GM18498 (cell line): ENCODE data around the gene DSTYK.
A peak's percentile ranks its signal among the peaks of the same experiment; 100 is the strongest.

ENCODE experiments used
- ATAC-seq: cut with Tn5 transposase; IDR thresholded peaks from one replicate; pipeline ENCODE4 v1.9.1; 2021; ENCODE audit warnings: mild to moderate bottlenecking, moderate library complexity; ENCODE audit not compliant: unreplicated experiment

Gene DSTYK

DNA sequence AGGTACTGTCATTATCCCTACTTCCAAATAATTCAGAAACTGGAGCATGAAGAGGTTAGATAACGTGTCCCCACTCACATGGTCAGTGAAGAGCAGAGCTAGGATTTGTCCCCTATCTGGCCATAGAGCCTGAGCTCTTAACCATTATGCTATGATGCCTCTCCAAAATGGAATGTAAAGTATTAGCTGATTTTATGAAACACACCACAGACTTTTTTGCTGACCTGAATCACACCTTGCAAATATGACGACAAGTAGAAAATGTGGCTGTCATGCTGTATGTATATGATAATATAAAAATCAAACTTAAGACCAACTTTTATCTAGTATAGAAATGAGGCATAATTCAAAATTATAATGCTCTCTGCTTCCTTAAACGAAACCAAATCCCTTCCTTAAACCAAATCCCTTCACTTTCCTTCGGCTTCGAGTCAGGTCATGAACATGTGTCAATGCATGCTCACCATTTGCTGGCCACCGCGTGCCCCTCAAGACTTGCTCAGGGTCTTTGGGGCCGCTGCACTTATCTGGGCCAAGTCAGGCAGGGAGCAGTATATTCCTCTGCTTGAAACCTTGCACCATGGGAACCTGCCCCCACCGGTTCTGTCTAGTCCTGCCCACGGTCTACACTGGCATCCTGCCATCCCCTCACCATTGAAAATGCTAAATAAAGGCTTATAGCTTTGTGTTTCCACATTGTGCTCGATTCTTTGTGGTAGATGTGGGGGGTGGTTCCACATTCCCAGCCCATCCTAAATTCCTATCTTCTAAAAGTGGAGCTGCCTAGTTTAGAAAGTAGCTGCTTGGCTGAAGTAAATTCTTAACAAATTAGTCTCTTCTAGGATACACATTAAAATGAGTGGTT, 14.6 kb upstream of the DSTYK start:
- no peak for ATAC-seq

DNA sequence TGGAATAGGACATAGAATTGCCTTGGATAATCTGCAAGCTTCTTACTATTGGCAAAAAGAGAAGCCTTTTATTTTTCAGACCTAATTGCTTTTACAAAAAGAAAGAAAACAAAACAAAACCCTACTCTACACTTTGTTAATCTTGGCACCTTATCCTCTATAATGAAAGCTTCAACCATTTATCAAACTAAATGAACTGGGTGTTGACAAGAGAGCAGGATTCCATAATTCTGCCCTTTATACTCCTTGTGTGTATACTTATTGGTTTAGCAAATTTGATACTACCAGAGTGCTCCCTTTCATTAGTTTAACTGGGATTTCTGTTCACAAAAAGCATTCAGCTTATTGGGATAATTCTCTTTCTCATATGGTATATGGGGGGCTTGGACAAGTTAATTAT, 13.2 kb upstream of the DSTYK start:
- ATAC-seq, result no peak

DNA sequence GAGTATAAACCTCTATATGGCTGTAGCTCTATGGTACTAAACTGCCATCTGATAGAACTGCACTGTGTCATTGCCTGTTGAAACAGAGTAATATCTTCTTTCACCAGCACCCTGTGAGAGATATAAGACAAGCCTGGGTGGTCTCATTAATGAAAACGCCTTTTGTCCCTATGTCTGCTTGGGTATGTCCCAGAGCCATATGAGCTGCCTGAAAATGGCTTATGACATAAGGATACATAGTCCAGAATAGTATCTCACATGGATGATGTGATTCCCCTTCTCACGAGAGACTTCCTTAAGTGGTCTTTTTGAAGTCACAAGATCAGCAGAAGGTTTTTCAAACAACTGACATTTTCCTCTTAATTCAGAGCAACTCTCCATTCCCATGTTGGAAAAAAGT, 8.9 kb upstream of the DSTYK start:
- no peak for ATAC-seq

DNA sequence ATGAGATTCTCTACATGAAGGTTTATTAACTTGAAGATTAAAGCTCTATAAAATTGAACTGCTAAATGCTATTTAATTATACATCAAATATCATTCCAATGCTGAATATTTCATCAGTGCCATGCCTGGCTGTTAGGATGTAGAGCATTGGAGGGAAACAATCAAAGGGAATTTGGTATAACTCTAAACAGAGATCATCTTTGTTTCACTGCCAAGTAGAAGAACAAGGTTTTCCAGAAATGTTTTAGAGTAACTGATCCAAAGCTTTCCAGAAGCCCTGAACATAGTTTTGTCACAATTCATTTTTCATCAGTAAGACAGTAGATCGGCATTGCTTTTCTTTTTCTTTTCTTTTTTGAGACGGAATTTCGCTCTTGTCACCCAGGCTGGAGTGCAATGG, 5.9 kb upstream of the DSTYK start:
- no peak for ATAC-seq

DNA sequence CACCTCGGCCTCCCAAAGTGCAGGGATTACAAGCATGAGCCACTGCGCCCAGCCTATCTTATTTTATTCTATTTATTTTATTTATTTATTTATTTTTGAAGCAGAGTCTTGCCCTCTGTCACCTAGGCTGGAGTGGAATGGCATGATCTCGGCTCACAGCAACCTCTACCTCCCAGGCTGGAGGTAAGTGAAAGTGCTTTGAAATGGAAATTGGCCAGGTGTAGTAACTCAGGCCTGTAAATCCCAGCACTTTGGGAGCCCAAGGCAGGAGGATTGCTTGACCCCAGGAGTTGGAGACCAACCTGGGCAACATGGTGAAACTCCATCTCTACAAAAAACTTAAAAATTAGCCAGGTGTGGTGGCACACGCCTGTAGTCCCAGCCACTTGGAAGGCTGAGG, 5.1 kb upstream of the DSTYK start:
- ATAC-seq, result no peak

DNA sequence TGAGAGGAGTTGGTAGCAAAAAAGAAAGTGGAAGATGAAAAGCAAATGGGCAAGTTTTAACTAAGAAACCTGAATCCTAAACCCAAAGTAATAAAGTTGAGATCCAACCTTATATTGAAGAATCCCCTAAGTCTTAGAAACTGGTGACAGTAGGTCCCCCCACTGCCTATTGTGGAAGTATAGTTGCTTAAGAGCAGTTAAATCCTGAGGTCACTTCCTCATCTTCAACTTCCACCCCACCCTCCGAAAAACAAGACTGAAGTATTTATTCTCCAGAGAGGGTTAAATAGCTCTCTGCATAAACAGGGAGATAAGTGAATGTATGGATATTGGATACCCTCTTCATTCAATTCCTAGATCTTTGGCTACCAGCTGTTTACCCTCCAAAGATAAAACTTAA, 3.3 kb upstream of the DSTYK start:
- no peak for ATAC-seq

DNA sequence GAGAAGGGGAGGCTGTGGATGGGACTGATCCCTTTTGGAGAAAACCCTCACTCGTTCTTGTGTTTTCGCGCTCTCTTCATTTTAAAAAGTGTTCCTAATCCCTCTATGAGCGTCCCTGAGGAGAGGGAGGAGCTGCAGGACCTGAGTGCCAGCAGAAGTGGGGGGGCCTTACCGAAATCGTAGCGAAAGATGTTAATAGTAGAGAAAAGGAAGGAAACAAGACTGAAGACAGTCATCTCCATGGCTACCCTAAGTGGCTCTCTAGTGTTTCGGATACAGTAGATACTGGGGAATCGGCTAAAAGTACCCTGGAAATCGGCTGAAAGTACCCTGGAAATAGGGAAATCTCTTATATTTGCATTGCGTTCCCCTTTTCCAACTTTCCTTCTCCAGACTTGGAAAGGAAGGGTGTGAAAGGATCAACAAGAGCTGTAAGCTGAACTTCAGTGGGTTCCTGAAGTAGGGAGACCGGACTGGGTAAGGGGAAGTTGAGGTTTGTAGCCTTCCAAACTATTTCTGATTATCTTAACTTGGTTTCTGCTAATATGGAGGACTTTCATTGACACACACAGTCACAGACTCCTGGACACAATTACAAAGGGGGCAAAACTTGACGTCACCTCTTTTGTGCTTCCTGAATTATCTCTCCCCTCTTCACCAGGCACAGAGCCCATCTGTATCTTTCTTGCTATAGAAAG, 486 bp upstream of the DSTYK start:
- peak; percentile 33 for ATAC-seq

DNA sequence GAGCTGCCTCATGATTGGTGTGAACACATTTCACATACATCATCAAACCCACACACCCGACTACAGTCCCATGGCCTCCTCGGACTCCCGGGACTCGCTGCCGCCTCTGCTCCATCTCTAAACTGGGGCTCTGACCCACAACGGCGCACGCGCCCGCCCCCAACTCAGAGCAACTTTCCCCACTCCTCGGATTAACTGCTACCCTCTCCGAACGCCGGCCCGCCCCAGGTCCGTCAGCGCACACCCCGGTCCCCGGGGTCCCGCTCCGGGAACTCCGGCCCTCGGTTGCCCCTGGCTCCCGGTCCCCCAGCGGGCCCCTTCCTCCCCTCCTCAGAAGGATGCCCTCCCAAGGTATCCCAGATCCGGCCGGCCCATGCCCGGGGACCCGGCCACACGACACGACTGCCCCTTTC, 740 bp downstream of the DSTYK start:
- no peak for ATAC-seq

DNA sequence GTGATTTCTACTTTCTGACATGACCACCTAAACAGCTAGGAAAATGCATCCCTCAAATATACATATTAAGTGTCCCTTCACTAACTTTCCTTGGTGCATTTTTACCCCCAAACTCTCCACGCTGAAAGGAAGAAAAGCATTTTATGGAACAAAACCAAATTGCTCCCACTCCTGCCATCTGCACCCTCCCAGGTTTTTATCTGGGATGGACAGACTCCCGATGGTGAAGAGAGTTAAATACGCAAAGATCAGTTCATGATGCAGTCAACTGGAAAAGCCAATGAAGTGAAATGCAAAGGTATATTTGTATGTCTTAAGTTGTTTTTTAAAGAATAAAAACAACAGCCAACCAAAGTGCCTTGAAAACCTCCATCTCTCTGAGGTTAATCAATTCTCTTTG, 2.7 kb downstream of the DSTYK start:
- no peak for ATAC-seq

DNA sequence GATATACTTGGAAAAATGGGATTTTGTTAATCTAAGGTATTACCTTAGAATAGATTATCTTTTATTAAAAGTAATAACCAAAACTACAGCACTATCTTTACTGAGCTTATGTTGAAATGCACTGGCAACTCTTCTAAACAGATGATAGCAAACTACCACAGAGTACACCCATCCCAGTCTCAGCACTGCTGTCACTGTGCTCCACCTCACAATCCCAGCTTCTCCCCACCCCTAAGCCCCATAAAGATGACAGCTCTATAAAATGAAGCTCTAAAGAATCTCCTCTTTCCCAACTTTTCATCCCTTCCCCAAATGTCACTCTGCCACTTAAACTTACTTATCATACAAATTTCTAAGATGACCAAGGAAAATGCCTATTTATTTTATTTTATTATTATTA, 6.4 kb downstream of the DSTYK start:
- no peak for ATAC-seq

DNA sequence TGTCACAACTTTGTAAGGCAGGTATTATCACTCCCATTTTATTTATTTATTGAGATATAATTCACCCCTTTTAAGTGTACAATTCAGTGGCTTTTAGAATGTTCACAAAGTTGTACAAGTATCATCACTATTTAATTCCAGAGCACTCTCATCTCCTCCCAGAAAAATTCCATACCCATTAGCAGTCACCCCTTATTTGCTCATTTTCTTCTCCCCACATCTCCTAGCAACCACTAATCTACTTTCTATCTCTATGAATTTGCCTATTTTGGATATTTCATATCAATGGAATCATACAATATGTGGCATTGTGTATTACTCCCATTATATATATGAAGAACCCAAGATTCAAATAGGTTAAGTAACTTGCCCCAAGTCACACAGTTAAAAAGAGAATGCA, 7.0 kb downstream of the DSTYK start:
- no peak for ATAC-seq

DNA sequence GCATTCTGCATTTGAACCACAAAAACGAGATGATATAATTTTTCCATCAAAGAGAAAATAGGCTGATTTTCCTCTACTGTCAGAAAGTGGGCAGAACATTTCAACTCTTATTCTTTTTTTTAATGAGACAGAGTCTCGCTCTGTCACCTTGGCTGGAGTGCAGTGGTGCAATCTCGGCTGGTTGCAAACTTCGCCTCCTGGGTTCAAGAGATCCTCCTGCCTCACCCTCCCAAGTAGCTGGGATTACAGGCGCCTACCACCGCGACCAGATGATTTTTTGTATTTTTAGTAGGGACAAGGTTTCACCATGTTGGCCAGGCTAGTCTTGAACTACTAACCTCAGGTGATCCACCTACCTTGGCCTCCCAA, 11.6 kb downstream of the DSTYK start:
- no peak for ATAC-seq

DNA sequence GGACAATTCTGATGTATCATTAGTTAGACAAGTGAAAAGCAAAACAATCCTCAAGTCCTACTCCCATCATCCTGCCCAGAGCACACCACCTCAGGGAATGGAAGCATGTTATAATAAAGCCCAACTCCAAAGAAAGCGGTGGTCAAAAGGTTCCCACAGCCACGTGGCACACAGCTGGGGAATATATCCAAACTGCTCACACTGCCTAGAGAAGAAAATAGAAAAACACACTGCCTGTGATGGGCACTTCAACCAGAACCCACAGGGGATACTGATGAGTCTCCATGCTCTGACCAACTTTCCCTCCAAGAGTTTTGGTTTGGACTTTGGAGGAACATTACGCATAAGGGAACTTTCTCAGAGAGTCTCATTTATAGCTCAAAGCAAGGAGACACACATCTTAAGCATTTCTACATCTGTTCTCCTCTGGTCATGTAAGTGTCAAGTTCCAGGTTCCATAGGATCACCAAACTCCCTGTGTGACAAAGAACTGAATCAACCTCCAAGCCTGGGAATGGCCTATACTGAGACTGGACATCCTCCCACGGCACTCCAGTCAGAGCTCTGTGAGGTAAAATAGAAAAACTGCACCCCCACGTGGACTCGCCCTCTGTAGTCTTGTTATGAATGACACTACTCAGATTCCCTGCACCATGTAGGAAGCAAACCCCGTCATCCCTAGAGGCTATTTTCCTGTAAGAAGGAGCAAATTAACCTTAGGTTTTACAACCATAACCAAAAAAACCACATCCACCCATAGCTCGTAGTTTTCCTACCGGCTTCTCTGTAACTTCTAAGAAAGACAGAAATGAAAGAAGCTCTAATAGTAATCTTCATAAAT, 12.2 kb downstream of the DSTYK start:
- ATAC-seq, result no peak

DNA sequence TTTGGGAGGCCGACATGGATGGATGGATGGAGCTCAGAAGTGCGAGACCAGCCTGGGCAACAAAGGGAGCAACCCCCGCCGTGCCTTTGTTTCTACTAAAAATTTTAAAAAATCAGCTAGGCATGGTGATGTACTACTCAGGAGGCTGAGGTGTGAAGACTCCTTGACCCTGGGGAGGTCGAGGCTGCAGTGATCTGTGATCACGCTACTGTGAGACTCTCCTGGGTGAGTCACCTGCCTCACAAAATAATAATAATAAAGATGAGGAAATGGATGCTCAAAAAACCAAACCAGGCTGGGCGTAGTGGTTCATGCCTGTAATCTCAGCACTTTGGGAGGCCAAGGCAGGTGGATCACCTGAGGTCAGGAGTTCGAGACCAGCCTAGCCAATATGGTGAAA, 19.2 kb downstream of the DSTYK start:
- ATAC-seq, result no peak

DNA sequence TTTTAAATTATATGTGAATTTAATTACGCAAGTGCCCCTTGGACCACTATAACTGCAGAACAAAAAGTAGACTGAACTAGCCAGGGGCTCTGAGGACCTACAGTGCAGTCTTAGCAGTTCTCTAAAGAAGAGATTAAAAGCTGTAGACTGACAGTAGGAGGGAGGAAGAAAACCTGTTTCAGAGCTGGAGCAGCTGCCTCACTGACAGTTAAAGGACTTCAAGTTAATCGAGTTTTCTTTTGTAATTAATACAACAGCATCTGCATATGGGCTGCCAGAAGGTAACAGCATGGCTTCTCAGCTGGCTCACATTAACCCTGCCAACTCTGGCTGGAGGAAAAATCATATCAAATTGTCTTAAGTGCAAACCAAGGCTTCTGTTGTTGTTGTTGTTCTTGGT, 19.9 kb downstream of the DSTYK start:
- ATAC-seq, result no peak

DNA sequence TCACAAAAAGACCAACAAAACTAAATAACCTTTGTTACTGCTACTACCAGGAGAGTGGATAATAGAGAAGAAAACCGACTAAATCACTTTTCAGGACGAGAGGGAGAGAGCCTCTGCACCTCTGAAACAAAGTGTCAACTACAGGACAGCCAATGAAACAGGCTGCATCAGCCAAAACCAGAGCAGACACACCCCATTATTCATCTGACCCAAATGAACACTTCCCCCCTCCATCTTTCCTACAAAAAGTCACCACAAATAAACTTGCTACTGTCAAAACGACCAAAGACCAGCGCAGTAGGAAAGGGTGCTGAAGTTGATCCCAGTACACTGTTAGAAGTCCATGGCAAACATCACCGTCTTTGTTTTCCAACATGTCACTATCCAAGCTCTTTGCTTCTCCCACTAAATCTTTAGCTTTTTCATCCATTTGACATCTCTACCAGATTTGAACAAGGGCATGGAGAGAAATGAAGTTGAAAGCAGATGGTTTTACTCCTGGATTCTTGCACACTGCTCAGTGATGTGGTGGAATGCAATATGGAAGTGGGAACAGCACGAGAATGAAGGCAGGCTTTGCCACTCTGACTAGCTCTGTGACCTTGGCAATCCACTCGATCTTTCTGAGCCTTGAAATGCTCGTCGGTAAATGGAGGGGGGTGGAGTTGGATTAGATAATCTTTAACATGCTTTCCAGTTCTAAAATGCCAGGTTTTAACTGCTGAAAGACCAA, 20.5 kb downstream of the DSTYK start:
- ATAC-seq, result no peak

DNA sequence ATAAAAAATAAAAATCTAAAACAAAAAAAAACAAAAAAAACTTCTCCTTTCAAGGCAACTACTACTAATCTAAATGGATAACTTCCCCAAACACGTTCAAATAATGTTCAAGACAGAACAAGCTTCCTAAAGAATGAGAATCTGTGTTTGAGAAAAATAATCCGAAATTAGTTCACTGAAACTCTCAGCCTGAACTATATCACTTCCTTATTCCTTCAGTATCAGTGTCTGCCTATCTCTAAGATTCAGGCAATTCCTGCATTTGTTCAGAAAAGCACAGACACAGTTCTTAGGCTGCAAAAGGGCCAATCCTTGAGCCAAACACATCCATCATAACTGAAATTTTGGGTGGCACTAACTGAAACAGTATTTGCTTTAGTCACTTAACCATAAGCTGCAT, 22.4 kb downstream of the DSTYK start:
- no peak for ATAC-seq

DNA sequence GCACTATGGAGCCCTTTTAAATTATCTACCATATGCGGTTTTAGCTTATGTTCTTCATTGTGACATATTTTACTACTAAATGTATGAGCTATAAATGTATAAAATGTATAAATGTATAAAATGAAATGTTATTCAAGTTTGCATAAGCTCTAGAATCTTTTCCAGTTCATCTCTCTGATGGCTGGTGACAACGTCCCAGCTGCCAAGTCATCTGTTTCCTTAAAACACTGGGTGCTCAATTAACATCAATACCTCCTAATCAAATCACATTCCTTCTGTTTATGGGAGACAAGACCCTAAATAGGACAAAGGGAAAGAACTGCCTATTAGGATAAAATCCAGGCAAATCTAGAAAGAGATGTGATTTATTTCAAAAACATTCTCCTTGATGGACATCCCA, 22.9 kb downstream of the DSTYK start:
- no peak for ATAC-seq

DNA sequence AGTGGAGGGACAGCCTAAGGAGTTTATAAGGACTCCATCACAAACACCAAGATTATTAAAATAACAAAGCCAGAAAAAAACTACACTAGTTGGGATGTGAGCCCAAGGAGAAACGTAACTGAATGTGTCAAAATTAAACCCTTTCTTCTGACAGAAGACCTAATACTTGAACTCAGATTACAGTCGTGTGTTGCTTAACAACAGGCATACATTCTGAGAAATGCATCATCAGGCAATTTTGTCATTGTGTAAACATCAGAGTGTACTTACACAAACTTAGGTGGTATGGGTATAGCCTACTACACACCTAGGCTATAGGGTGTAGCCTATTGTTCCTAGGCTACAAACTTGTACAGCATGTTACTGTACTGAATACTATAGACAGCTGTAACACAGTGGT, 23.4 kb downstream of the DSTYK start:
- ATAC-seq, result no peak

DNA sequence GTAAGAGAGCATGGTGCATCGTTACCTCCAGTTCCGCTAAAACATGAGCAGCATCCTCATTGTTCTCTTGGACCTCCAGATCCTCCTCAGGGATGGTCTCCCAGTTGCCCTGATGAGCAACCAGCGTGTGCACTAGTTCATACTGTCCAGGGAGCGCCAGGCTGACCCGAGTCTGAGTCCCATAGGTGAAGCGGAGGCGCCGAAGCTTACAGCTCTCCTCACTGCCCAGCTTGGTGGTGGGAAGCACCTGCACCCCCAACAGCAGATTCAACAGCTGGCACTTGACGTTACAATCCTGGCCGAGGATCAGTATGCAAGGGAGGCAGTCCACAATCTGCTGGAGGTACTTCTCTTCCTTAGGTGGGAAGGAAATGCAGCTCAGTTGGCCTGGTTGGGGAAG, 24.1 kb downstream of the DSTYK start:
- ATAC-seq, result no peak

DNA sequence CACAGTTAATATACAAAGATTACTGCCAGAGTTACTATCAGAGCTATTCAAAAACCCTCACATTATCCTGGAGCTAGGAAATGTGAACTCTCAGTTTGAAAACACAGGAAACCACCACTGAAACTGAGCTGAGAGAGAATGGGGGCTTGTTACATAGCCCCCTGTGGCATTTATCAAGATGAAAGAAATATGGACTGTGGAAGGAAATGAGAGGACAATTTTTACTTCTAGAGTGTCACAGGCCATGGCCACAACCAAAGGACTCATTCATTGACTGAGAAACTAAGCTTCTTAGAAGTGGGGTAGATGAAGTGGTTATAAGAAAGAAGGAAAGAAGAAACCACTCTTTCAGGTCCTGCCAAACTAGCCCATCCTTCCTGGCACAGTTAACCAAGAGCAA, 25.3 kb downstream of the DSTYK start:
- no peak for ATAC-seq
